ENCODE data around the gene TLN1.

DNA sequence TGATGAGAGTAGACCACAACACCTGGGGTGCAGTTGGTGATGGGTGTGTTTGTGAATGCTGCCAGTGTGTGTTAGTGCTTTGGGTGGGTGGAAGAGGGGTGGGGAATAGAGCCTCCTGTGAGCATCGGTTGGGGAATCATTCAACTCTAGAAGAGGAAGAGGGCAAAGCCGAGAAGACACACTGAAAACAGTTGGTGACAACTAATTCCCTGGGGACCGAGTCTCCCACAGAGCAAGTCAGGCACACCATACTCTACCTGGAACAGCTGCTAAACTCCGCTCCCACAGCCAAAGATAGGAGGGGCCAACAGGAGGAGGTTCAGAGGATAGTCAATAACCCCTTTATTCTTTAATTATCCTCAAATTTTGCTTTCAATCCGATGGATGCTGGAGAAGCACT lies 65.4 kb downstream of the TLN1 start:
- TF ChIP-seq GATA3 (IDR thresholded peaks at IDR 0.05; ENCODE audit: low read depth, low read length) (no peak), GATA2 (IDR thresholded peaks at IDR 0.05; ENCODE audit: low read depth, low read length) (no peak)

All from SH-SY5Y (cell line).